SH-SY5Y (cell line): ENCODE data around the gene PHB1.

Experiments
- GATA2 ChIP-seq: IDR thresholded peaks from 2 replicates; pipeline ENCODE4 v1.6.1; 2011; ENCODE audit warnings: mild to moderate bottlenecking, low read depth, low read length
- GATA3 ChIP-seq: IDR thresholded peaks from 2 replicates; pipeline ENCODE4 v1.6.1; 2011; ENCODE audit warnings: low read depth, mild to moderate bottlenecking, low read length, moderate library complexity

DNA sequence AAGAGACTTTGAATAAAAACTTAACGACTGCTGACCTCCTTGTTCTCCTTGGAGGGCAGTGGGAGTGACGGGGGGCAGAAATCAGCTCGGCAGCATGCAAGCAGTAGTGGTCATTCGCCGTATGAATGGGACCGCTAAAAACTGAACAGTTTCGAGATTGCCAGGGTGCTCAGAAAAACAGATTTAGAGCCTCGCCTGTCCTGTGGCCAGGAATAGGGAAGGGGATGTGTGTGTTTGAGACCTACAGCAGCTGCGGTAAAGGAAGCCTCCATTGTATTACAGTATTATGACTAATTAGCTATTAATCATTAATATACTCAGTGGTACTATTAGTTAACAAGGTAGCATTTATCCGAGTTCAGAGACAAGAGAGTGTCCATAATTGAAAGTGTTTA, 52.0 kb downstream of the PHB1 start:
- TF ChIP-seq GATA2 (no peak), GATA3 (no peak)
